HG03439 (cell line): ENCODE results near the gene LBR.

Source experiments
- ATAC-seq: cut with Tn5 transposase; IDR thresholded peaks from one replicate; pipeline ENCODE4 v1.9.1; 2021; ENCODE audit warnings: mild to moderate bottlenecking, moderate library complexity; ENCODE audit not compliant: unreplicated experiment

Gene LBR

GRCh38 chr1:225446595-225446960 is 18.7 kb upstream of the LBR start:
- no peak for ATAC-seq

GRCh38 chr1:225445639-225446594 is 18.1 kb upstream of the LBR start:
- ATAC-seq, result no peak

GRCh38 chr1:225442123-225442505 is 14.3 kb upstream of the LBR start:
- ATAC-seq, result no peak

- peak; percentile 36 for ATAC-seq
These were observed 13.7 kb upstream of the LBR start for GRCh38 chr1:225441314-225442122.

- ATAC-seq, result no peak
These were observed 12.8 kb upstream of the LBR start for GRCh38 chr1:225440380-225441221.

GRCh38 chr1:225437710-225438437 is 10.0 kb upstream of the LBR start:
- ATAC-seq, result no peak

GRCh38 chr1:225435957-225436392 is 8.1 kb upstream of the LBR start:
- ATAC-seq, result no peak

GRCh38 chr1:225435487-225435886 is 7.6 kb upstream of the LBR start:
- no peak for ATAC-seq

GRCh38 chr1:225435076-225435475 is 7.2 kb upstream of the LBR start:
- ATAC-seq, result no peak

GRCh38 chr1:225434046-225434445 is 6.2 kb upstream of the LBR start:
- no peak for ATAC-seq

- no peak for ATAC-seq
These were observed 3.4 kb upstream of the LBR start for GRCh38 chr1:225431081-225431863.

GRCh38 chr1:225430301-225430700 is 2.5 kb upstream of the LBR start:
- no peak for ATAC-seq

GRCh38 chr1:225428881-225429455 is 1.1 kb upstream of the LBR start:
- peak; percentile 6 for ATAC-seq

GRCh38 chr1:225428068-225428880 is 436 bp upstream of the LBR start:
- ATAC-seq, result peak; percentile 87

- ATAC-seq, result no peak
These were observed 1.2 kb downstream of the LBR start for GRCh38 chr1:225426395-225427234.

GRCh38 chr1:225425201-225425786 is 2.5 kb downstream of the LBR start:
- no peak for ATAC-seq

- no peak for ATAC-seq
These were observed 3.2 kb downstream of the LBR start for GRCh38 chr1:225424562-225425200.
